ENCODE measurements around the gene KSR1. TPM values are rescaled to one million over a fixed set of nuclear protein-coding genes. Genes with fewer than 3 reads are reported as not detected.

KSR1 gene
- total and polyA plus RNA-seq, 2 experiments from 2014 or later, result 7.8 to 53.2 TPM

- TF ChIP-seq ZNF462 (CRISPR knock-in tag; IDR thresholded peaks at IDR 0.05) (no peak), EZH2 (IDR thresholded peaks at IDR 0.05; ENCODE audit: low read depth, unreplicated experiment) (no peak), STAT1 (IDR thresholded peaks at IDR 0.05; ENCODE audit: unreplicated experiment) (no peak), JUNB (IDR thresholded peaks at IDR 0.05; ENCODE audit: unreplicated experiment) (no peak), ZNF114 (CRISPR knock-in tag; IDR thresholded peaks at IDR 0.05) (no peak), EZH2phosphoT487 (IDR thresholded peaks at IDR 0.05; ENCODE audit: unreplicated experiment) (no peak), ZNF331 (CRISPR knock-in tag; IDR thresholded peaks at IDR 0.05; ENCODE audit: low read depth) (no peak)
Observed at GRCh38 chr17:27659683-27660082, 203.4 kb downstream of the KSR1 start (continued).

DNA sequence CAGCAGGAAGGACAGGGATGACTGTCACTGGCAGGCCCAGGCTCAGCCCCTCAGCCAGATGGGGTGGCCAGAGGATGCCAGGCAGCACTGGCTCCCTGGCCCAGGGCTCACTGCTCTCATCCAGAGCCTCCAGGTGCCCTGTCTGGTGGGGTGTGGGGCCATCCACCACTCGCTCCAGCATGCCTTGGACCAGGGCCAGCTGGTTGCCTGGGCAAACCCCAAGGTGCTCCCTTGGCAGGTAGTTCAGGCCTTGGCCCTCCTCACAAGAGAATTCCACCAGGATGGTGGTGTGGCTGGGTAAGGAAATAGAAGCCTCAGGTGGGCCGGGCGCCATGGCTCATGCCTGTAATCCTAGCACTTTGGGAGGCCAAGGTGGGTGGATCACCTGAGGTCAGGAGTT lies 204.2 kb downstream of the KSR1 start:
- Histone ChIP-seq H3K36me3 (ENCODE audit: insufficient read depth) (no peaks in the 10 kb centered on the region), H3K27ac (ENCODE audit: low read depth) (no peak overlapping the region), H2AFZ (no peak overlapping the region), H3K4me2 (no peak overlapping the region), H3K79me2 (replicated peaks; ENCODE audit: insufficient read depth) (no peaks in the 10 kb centered on the region), H3K4me3 (no peak overlapping the region), H3F3A (replicated peaks; ENCODE audit: low read depth) (no peaks in the 10 kb centered on the region), H3K27me3 (ENCODE audit: insufficient read depth) (no peaks in the 10 kb centered on the region), H3K9me2 (ENCODE audit: insufficient read depth) (no peaks in the 10 kb centered on the region), H4K20me1 (replicated peaks; ENCODE audit: insufficient read depth) (no peaks in the 10 kb centered on the region), H3K4me1 (ENCODE audit: insufficient read depth) (no peaks in the 10 kb centered on the region)
- TF ChIP-seq ZNF331 (CRISPR knock-in tag; IDR thresholded peaks at IDR 0.05; ENCODE audit: low read depth), result no peak
- TF ChIP-seq, protein P1, sequence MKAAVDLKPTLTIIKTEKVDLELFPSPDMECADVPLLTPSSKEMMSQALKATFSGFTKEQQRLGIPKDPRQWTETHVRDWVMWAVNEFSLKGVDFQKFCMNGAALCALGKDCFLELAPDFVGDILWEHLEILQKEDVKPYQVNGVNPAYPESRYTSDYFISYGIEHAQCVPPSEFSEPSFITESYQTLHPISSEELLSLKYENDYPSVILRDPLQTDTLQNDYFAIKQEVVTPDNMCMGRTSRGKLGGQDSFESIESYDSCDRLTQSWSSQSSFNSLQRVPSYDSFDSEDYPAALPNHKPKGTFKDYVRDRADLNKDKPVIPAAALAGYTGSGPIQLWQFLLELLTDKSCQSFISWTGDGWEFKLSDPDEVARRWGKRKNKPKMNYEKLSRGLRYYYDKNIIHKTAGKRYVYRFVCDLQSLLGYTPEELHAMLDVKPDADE (IDR thresholded peaks at IDR 0.05), result no peak
- ATAC-seq (no peak), DNase-seq (ENCODE audit: low spot score) (no peak)
- no peak overlapping the region for H3K4me3 Mint-ChIP-seq
- peaks cover 7% of the 10 kb centered on the region for H3K27me3 Mint-ChIP-seq (ENCODE audit: insufficient read depth, low read depth, poor library complexity)
- H3K9me3 Mint-ChIP-seq, result no peaks in the 10 kb centered on the region; the same call in 2 of the 3 replicates
- H3K27ac Mint-ChIP-seq, result no peak overlapping the region
- H3K36me3 Mint-ChIP-seq (ENCODE audit: low read depth), result no peaks in the 10 kb centered on the region
- H3K4me1 Mint-ChIP-seq, result no peaks in the 10 kb centered on the region
